Ovary (tissue), 3 donors: ENCODE data around the gene PARVA.

ENCODE experiments used
- CTCF ChIP-seq, 3 donors: fragments of 450-650 bp in 2 of 3; fragments of 200-600 bp in 1 of 3; IDR thresholded peaks; one replicate each; pipeline versions ENCODE4 v1.5.1 to v1.8.0; 2016 to 2022; ENCODE audit warnings: antibody characterized with exemption in 3 of 3, mild to moderate bottlenecking in 1 of 3
- EP300 ChIP-seq: sonication (generic); formaldehyde crosslinking; IDR thresholded peaks from one replicate; pipeline ENCODE4 v1.6.1; 2017; ENCODE audit warnings: antibody characterized with exemption
- POLR2A ChIP-seq: fragments of 450-650 bp; IDR thresholded peaks from one replicate; pipeline ENCODE4 v1.6.1; 2017; ENCODE audit warnings: antibody characterized with exemption, mild to moderate bottlenecking, moderate library complexity
- donor health status: DM: no; HTN: no; CAD: no.

- TF ChIP-seq CTCF (IDR thresholded peaks at IDR 0.05) (no peak), POLR2A (no peak), EP300 (no peak)
These were observed 139.2 kb downstream of the PARVA start for GRCh38 chr11:12516387-12517105.
